Amygdala (tissue), 56 donors: ENCODE results near the gene LGALS4.
"Not testable (repeated sequence)": the region's sequence is repeated elsewhere in the genome, so short reads cannot be mapped to it uniquely, and the experiment has no call there.

ENCODE experiments used
- DNase-seq, 56 donors: peaks; one replicate each; lab custom pipeline; 2025; lab: John Stamatoyannopoulos, UW

LGALS4 gene

DNA sequence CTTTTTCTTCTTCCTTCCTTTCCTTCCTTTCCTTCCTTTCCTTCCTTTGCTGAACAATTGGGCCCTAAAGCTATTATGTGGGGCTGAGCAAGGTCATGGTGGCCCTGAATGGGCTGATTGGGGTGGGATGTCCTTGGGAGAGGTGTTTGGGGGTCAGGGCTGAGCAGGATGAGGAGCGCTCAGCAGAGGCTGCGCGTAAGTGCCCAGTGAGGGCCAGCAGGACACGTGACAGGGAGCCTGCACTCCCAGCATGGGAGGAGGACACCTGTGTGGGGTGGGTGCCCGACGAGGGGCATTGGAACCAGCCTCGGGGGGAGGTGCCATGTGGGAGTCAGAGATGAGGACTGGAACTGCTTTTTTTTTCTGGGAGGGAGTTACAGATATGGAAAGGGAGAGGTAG, 34.0 kb downstream of the LGALS4 start:
- no peak for DNase-seq

DNA sequence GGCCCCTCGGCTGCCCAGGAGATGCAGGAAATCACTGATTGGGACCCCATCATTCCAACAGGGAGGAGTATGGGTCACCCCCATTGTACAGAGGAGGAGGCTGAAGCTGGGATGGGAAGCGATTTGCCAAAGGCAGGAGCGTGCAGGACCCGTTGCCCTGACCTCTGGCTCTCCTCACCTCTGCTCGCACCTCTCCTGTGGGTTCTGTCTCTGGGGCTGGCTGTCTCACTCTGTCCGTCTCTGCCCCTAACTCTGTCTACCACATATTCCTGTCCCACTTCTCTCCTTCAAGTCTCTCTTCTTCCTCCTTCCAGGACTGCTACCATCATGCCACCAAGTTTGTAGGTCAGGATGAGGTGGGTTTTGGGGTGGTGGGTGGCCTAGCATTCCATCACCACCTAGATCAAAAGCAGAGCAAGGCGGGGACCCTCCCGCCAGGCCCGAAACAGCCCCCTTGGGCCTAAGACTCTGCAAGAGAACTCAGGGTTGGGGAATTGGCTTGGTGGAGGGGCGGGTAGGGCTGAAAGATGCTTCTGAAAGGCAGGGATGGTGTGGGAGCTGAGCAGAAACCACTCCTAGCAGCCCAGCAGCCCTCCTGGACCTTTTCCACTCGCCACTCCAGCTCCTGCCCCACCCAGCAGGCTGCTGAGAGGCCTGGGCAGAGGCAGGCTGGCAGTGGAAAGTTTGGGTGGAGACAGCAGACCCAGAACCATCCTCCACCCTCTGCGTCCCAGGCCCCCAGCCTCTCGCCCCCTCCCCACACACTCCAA, 38.4 kb downstream of the LGALS4 start:
- DNase-seq, result no peak

DNA sequence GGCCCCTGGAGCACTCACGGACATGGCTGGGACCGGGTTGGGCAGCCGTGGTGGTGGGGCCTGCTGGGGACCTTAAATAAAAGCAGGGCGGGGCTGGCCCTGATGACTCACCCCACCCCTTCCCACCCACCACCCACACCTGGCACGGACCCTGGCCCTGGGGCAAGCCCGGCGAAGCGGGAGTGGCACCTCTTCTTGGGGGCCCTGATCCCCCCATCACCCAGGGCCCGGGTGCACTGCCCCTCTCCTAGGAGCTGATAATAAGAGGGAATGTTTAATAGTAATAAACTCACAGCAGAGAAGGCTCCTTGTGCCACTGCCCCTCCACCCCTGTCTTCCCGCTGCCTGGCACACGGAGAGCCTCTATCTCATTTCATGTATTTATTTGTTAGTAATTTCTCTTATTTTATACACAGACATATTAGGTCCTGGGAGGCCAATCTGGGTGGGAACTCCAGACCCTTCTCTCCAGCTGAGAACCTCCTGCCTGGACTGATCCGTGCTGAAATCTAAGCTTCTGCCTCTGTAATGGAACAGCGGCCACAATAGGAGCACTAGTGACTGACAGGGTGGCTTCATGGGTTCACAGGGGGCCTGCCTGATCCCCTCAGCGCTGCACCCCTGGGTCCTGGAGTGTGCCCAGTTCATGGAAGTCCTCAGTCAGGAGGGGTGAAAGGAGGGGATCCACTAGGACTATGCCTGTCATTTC, 39.1 kb downstream of the LGALS4 start, which contains the start of gene LGALS7:
Gene LGALS7 (minus strand): TSS at position 49 of the 709 bp plus-strand sequence. CDS start 25 bp downstream, at position 24.
- no peak for DNase-seq

DNA sequence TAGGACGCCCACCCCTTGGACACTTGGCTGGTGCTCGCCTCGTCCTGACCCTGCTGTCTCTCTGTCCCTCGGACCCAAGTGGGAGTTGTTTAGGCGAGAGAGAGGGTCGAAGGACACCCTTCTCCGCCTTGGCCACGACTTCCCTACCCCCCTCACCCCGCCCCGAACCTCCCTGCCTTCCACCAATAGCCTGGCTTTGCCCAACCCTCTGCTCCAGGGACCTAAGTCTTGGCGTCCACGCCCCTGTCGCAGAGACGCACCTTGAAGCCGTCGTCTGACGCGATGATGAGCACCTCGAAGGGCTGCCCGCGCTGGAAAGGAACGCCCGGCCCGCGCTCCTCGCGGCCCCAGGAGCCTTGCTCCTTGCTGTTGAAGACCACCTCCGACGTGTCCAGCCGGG, 41.2 kb downstream of the LGALS4 start:
- DNase-seq, result not testable (repeated sequence)

DNA sequence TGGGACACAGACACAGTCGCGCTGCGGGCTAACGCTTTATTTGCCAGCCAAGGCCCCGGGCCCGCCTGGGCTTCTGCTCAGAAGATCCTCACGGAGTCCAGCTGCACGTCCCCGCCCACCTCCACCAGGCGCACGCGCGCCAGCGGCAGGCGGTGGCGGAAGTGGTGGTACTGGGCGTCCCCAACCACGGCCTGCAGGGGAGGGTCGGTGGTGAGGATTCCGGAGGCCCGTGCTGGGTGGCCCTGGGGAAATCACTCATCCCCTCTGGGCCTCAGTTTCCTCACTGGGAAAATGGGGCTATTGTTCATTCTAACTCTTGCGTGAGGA, 41.8 kb downstream of the LGALS4 start:
- not testable (repeated sequence) for DNase-seq

DNA sequence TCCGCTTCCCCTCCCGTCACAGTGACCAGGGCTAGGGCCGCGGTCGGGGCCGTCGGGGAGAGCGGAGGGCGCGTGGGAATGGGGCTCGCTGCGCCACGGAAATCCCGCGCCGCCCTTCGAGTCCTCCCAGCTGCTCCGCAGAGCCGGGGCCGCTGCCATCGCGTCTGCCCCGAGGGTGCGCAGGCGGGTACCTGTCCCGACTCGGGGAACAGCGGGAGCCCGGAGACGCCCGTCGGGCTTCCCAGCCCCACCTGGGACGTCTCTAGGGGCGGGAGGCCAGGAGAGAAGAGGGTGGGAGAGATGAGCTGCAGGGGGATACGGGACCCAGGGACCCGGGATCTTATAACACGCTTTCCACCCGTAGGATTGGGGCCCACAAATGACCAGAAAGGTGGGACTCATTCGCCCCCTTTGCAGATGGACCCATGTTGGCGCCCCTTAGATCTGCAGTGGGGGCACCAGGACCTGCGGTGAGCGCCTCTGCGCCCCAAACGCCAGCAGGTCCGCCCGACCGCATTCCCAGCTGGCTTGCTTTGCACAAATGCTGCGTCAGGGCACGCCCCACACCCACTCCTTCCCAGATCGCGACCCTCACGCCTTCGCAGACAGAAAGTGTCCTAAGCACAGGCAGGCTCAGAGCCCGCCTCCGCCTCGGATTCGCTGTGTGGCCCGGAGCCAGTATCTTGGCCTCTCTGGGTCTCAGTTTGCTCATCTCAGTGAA, 42.4 kb downstream of the LGALS4 start:
- DNase-seq, result not testable (repeated sequence)

DNA sequence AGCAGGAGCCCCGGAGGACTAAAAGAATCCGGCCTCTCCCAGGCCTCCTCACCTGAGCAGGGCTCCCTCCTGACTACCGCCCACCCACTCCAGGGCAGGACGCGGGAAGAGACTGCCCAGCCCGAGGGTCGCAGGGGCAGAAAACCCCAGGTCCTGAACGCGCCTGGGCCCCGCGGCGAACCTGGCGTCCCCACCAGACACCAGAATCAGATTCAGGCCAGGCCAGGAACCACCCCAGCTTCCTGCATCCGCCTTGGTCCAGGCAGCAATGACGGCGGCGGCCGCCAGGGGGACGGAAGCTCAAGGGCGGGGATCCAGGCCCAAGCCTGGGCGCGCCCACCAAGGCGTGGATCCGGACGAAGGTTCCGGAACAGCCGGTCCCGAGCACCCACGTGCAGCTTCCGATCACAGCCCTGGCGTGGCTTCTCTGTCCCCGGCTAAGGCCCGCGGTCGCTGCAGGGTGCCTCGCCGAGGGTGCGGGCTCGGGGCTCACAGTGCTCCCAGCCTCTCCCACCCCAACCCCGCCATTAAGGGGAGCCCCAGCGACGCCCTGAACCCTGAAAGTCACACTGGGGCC, 43.0 kb downstream of the LGALS4 start:
- DNase-seq, result peak in 38 of 56 donors; percentile 2 to 79 (median 25)

DNA sequence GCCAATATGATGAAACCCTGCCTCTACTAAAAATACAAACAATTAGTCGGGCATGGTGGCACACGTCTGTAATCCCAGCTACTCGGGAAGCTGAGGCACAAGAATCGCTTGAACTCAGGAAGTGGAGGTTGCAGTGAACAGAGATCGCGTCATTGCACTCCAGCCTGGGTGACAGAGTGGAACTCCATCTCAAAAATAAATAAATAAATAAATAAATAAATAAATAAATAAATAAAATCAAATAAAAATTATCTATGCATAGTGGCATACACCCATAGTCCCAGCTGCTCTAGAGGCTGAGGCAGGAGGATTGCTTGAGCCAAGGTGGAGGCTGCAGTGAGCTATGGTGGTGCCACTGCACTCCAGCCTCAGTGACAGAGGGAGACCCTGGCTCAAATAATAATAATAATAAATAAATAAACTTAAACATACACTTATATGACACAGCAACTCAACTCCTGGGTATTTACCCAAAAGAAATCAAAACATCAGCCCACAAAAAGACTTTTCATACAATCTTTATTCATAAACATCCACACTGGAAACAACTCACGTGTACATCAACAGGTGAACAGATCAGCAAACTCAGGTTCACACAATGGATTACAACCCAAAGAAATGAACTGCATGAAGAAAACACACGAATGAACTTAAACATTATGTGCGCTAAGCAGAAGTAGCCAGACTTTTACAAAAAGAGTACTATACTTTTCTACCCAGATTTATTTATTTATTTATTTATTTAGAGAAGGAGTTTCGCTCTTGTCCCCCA, 46.3 kb downstream of the LGALS4 start:
- DNase-seq, result no peak

DNA sequence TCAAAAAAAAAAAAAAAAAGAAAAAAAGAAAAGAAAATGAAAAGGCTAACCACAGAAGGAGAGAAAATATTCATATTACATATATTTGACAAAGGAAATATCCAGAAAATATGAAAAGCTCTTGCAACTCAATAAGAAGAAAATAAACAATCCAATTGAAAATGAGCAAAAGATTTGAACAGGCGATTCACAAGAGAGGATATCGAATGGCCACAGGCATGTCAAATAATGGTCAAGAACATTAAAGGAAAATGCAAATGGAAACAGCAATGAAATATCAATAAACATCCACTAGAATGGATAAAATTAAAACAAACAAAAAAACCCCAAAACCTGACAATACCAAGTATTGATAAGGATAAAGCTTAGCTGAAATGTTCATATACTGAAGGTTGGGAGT, 47.5 kb downstream of the LGALS4 start:
- no peak for DNase-seq

DNA sequence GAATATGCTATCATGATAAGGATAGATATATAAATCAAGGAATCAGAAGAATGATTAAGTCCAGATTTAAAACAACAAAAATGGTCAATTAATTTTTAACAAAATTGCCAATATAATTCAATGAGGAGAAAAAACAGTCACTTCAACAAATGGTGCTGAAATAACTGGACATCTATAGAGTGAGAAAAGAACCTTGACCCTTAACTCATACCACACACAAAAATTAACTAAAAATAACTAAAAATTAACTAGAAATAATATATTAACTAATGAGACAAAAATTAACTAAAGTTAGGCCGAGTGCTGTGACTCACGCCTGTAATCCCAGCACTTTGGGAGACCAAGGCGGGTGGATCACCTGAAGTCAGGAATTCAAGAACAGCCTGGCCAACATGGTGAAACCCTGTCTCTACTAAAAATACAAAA, 48.9 kb downstream of the LGALS4 start:
- no peak for DNase-seq

DNA sequence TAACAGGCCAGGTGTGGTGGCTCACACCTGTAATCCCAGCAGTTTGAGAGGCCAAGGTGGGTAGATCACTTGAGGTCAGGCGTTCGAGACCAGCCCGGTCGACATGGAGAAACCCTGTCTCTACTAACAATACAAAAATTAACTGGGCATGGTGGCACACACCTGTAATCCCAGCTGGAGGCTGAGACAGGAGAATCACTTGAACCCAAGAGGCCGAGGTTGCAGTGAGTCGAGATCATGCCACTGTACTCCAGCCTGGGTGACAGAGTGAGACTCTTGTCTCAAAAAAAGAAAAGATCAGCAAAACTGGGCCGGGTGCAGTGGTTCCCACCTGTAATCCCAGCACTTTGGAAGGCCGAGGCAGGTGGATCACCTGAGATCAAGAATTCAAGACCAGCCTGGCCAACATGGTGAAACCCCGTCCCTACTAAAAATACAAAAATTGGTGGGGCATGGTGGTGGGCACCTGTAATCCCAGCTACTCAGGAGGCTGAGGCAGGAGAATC, 50.8 kb downstream of the LGALS4 start:
- DNase-seq, result not testable (repeated sequence)

DNA sequence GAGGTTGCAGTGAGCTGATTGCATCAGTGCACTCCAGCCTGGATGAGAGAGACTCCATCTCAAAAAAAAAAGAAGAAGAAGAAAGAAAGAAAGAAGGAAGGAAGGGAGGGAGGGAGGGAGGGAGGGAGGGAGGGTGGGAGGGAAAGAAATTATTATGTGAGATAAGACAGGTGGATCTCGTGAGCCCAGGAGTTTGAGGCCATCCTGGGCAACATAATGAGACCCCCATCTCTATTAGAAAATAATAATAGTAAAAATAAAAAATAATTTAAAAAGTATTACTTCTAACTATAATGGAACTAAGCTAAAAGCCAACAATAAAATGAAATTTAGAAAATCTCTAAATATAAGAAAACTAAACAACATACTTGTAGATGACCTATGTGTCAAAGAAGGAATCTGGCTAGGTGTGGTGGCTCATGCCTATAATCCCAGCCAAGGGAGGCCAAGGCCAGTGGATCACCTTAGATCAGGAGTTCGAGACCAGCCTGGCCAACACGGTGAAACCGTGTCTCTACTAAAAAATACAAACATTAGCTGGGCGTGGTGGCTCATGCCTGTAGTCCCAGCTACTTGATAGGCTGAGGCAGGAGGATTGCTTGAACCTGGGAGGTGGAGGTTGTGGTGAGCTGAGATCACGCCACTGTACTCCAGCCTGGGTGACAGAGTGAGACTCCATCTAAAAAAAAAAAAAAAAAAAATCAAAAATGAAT, 51.8 kb downstream of the LGALS4 start:
- not testable (repeated sequence) for DNase-seq

DNA sequence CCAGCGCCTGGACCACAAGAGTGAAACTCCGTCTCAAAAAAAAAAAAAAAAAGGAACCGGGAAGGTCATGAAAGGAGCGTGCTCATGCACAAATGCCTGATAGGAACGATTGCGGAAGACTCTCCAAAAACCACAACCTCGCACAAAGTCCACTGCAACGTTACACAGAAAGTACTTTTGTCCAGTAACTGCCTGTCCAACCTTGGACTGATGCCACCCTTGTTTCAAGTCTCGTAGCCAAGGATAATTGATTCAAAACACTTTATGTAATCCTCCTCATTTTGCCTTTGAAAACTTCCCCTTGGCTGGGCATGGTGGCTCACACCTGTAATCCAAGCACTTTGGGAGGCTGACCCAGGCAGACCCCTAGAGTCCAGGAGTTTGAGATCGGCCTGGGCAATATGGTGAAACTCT, 53.1 kb downstream of the LGALS4 start:
- no peak for DNase-seq

DNA sequence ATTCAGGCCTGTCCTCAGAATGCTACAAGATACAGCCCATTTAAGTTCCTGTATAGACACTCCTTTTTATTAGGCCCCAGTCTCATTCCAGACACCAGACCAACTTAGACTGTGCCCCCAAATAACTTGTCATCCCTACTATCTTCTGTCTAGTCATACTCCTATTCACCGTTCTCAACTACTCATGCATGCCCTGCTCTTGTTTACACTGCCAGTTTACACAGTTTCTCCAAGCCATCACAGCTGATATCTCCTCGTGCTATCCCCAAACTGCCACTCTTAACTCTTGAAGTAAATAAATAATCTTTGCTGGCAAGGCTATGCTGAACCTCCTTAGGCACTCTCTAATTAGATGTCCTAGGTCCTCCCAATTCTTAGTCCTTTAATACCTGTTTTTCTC, 58.5 kb downstream of the LGALS4 start:
- not testable (repeated sequence) for DNase-seq

DNA sequence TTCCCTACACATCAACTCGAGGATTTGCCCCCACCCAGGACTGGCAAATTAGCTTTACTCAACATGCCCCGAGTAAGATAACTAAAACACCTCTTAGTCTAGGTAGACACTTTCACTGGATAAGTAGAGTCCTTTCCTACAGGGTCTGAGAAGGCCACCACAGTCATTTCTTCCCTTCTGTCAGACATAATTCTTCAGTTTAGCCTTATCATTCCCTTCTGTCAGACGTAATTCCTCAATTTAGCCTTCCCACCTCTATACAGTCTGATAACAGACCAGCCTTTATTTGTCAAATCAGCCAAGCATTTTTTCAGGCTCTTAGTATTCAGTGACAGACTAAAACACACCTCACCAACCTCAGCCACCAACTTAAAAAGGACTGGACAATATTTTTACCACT, 59.0 kb downstream of the LGALS4 start:
- not testable (repeated sequence) for DNase-seq
